GM06990 (cell line): ENCODE measurements around the gene SAMD10.

Experiments used
- DNase-seq: peaks from one replicate; pipeline ENCODE4 v3.0.0-alpha.2; 2011; ENCODE audit not compliant: insufficient read length; ENCODE audit errors: extremely low read depth
- H3K27me3 ChIP-seq: replicated peaks from 2 replicates; pipeline ENCODE4 v1.6.0; 2011; ENCODE audit warnings: low read length; ENCODE audit not compliant: control insufficient read depth, insufficient read depth
- H3K36me3 ChIP-seq: 2 replicates; pipeline ENCODE4 v1.5.1; 2011; ENCODE audit warnings: low read length; ENCODE audit not compliant: control insufficient read depth, insufficient read depth
- H3K4me3 ChIP-seq: replicated peaks from 2 replicates; pipeline ENCODE4 v1.5.1; 2011; ENCODE audit warnings: low read depth, mild to moderate bottlenecking, control low read depth, low read length
- CTCF ChIP-seq: IDR thresholded peaks from 2 replicates; pipeline ENCODE4 v1.5.1; 2011; ENCODE audit warnings: low read length, control low read depth, mild to moderate bottlenecking, inconsistent platforms; ENCODE audit not compliant: insufficient read depth, poor library complexity, severe bottlenecking

Gene SAMD10

GRCh38 chr20:63939061-63939935 lies 40.1 kb downstream of the SAMD10 start:
- H3K4me3 ChIP-seq: no peak overlapping the region
- H3K27me3 ChIP-seq: no peaks in the 10 kb centered on the region
- DNase-seq: peak; percentile 17
- peaks cover 37% of the 10 kb centered on the region for H3K36me3 ChIP-seq
- TF ChIP-seq CTCF: no peak

GRCh38 chr20:63937596-63937995 lies 41.8 kb downstream of the SAMD10 start:
- H3K27me3 ChIP-seq: no peaks in the 10 kb centered on the region
- TF ChIP-seq CTCF: no peak
- peaks cover 28% of the 10 kb centered on the region for H3K36me3 ChIP-seq
- no peak overlapping the region for H3K4me3 ChIP-seq
- DNase-seq: no peak

GRCh38 chr20:63935447-63935846 lies 44.0 kb downstream of the SAMD10 start:
- no peak for DNase-seq
- Histone ChIP-seq H3K4me3 (no peak overlapping the region), H3K27me3 (no peaks in the 10 kb centered on the region), H3K36me3 (peaks cover 44% of the 10 kb centered on the region)
- no peak for TF ChIP-seq CTCF

GRCh38 chr20:63934271-63935068 lies 45.0 kb downstream of the SAMD10 start:
- H3K36me3 ChIP-seq: peaks cover 36% of the 10 kb centered on the region
- peak; percentile 15 for TF ChIP-seq CTCF
- no peaks in the 10 kb centered on the region for H3K27me3 ChIP-seq
- H3K4me3 ChIP-seq: no peak overlapping the region
- no peak for DNase-seq

GRCh38 chr20:63933646-63934045 lies 45.8 kb downstream of the SAMD10 start:
- Histone ChIP-seq H3K27me3 (no peaks in the 10 kb centered on the region), H3K36me3 (peaks cover 40% of the 10 kb centered on the region), H3K4me3 (no peak overlapping the region)
- TF ChIP-seq CTCF: no peak
- no peak for DNase-seq
